Caco-2 (cell line): ENCODE data around the gene TSPAN9. TPM values are rescaled to one million over a fixed set of nuclear protein-coding genes. Genes with fewer than 3 reads are reported as not detected.
A peak's percentile ranks its signal among the peaks of the same experiment; 100 is the strongest.

Experiments used
- BruUV-seq: library from RNA; stranded (reverse); fragments of 400-500 nt; replicated peaks from 2 replicates; lab custom pipeline; 2021; lab: Mats Ljungman, UMichigan
- CTCF ChIA-PET: fragments of 300-600 bp; sonication (Branson Sonifier 250); formaldehyde crosslinking; loops from one replicate; lab custom pipeline; 2022; ENCODE audit warnings: antibody characterized with exemption; lab: Charles Lee
- POLR2A ChIA-PET: fragments of 300-600 bp; sonication (Branson Sonifier 250); formaldehyde crosslinking; loops from one replicate; lab custom pipeline; 2022; ENCODE audit warnings: antibody characterized with exemption; lab: Charles Lee
- DNase-seq, 2 experiments: peaks; one replicate each; pipeline versions ENCODE4 v3.0.0 to v3.0.0-alpha.2; 2020 to 2022
- H3K27me3 ChIP-seq: replicated peaks from 2 replicates; pipeline ENCODE4 v1.6.0; 2011; ENCODE audit warnings: low read length; ENCODE audit not compliant: control insufficient read depth, insufficient read depth
- H3K36me3 ChIP-seq: 2 replicates; pipeline ENCODE4 v1.5.1; 2011; ENCODE audit warnings: low read length; ENCODE audit not compliant: control insufficient read depth, insufficient read depth
- H3K4me1 ChIP-seq: fragments of 250-450 bp; sonication (Bioruptor Pico); 2 replicates; pipeline ENCODE4 v1.5.1; 2020; ENCODE audit warnings: mild to moderate bottlenecking
- H3K4me3 ChIP-seq: 2 replicates; pipeline ENCODE4 v1.5.1; 2011; ENCODE audit warnings: low read depth, mild to moderate bottlenecking, control low read depth, low read length
- H3K9me3 ChIP-seq: fragments of 250-450 bp; sonication (Bioruptor Pico); 2 replicates; pipeline ENCODE4 v1.5.1; 2020; ENCODE audit warnings: mild to moderate bottlenecking, moderate library complexity
- H3K27ac Mint-ChIP-seq: one replicate; pipeline ENCODE4 v1.8.0; 2022; ENCODE audit warnings: mixed read lengths; ENCODE audit not compliant: unreplicated experiment
- H3K27me3 Mint-ChIP-seq: one replicate; pipeline ENCODE4 v1.8.0; 2022; ENCODE audit warnings: mixed read lengths; ENCODE audit not compliant: insufficient read depth, unreplicated experiment
- H3K36me3 Mint-ChIP-seq: one replicate; pipeline ENCODE4 v1.8.0; 2022; ENCODE audit warnings: mild to moderate bottlenecking, mixed read lengths; ENCODE audit not compliant: insufficient read depth, unreplicated experiment
- H3K4me1 Mint-ChIP-seq: one replicate; pipeline ENCODE4 v1.8.0; 2022; ENCODE audit warnings: low read depth, mixed read lengths; ENCODE audit not compliant: unreplicated experiment
- H3K4me3 Mint-ChIP-seq: one replicate; pipeline ENCODE4 v1.8.0; 2022; ENCODE audit warnings: mild to moderate bottlenecking, moderate library complexity, mixed read lengths; ENCODE audit not compliant: unreplicated experiment
- H3K9me3 Mint-ChIP-seq: one replicate; pipeline ENCODE4 v1.8.0; 2022; ENCODE audit warnings: mixed read lengths; ENCODE audit not compliant: unreplicated experiment
- CTCF ChIP-seq, 2 experiments: fragments of 200-600 bp in 1 of 2; IDR thresholded peaks; 1 replicate in 1 of 2; 2 replicates in 1 of 2; pipeline versions ENCODE4 v1.5.1 to v1.8.0; 2011 to 2022; ENCODE audit warnings: antibody characterized with exemption in 1 of 2, control low read depth in 1 of 2, inconsistent platforms in 1 of 2, low read depth in 1 of 2, low read length in 1 of 2, mild to moderate bottlenecking in 1 of 2, moderate library complexity in 1 of 2; ENCODE audit not compliant: insufficient read depth in 1 of 2, severe bottlenecking in 1 of 2, unreplicated experiment in 1 of 2
- intact Hi-C: fragments of 100-400 bp; cut with micrococcal nuclease; formaldehyde crosslinking; loops from one replicate; pipeline ENCODE4 v1.10.0; 2022; ENCODE audit not compliant: unreplicated experiment
- total RNA-seq: library from RNA; stranded (reverse); gene quantifications from 2 replicates; pipeline ENCODE4 v1.2.3, GENCODE V29; 2022

The TSPAN9 gene
- total RNA-seq, 1 experiment from 2014 or later = 49.1 TPM

DNA sequence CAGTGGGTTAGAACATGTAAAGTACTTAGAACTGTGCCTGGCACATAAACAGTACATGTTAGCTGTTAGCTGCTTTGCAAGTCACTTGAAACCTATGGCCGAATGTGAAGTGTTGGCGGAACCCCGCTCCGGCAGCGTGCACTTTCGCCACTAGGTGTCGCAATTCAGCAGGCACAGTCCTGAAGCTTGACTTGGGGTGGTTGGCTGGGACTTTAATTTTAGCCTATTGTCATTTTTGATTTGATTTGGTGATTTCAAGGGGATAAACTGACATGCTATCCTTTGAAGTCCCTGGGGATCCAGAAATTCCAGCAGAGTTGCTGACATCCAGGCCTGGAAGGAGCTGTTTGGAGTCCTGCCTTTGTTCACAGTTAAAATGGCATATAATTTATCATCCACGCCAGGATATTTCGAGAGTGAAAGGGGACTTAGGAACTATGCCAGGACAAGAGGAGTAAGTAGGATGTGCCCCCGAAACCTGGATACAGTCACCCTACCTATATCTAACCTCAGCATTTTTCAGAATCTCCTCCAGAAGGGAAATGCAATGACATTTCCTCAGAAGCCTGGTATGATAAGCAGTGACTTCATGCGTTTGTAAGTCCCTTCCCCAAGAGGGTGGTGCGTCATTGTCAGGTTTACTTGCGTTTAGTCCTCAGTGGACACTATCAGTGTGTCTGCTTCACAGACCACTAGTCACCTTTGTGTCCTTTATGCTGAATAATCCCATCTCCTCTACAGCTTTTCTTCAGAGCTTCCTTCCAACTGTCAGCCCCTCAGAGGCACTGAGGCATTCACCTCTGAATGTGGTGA is 3.5 kb upstream of the TSPAN9 start:
- Mint-ChIP-seq H3K4me1 (peaks cover 14% of the 10 kb centered on the region), H3K4me3 (no peak overlapping the region), H3K36me3 (peaks cover 6% of the 10 kb centered on the region), H3K9me3 (no peaks in the 10 kb centered on the region), H3K27me3 (no peaks in the 10 kb centered on the region), H3K27ac (no peak overlapping the region)
- DNase-seq = peak; percentile 87 to 93
- Histone ChIP-seq H3K9me3 (no peaks in the 10 kb centered on the region), H3K27me3 (no peaks in the 10 kb centered on the region), H3K4me3 (no peak overlapping the region), H3K4me1 (peaks cover 5% of the 10 kb centered on the region), H3K36me3 (no peaks in the 10 kb centered on the region)
- TF ChIP-seq CTCF (IDR thresholded peaks at IDR 0.05; ENCODE audit: insufficient read depth in 1 of 2, low read depth in 1 of 2, low read length in 1 of 2, severe bottlenecking in 1 of 2, unreplicated experiment in 1 of 2) = peak; percentile 98 to 99
- intact Hi-C loops = loop anchor here (1.0 to 5.0 kb wide), 5 partner anchors 31 to 202 kb away; no protein-coding TSS in a partner anchor
- ChIA-PET POLR2A (no interaction called here), CTCF (interaction anchor here (0.5 to 2.2 kb wide), 27 partner anchors 11 to 277 kb away, joined by 3 to 15 read pairs (median 4); no protein-coding TSS in a partner anchor)
- BruUV-seq = no TSS peak

- H3K4me3 ChIP-seq = no peak overlapping the region
- BruUV-seq = no TSS peak
- no peak overlapping the region for H3K27ac Mint-ChIP-seq
- H3K4me1 ChIP-seq = peaks cover 5% of the 10 kb centered on the region
- no peaks in the 10 kb centered on the region for H3K27me3 ChIP-seq
- no peaks in the 10 kb centered on the region for H3K9me3 Mint-ChIP-seq
- peaks cover 14% of the 10 kb centered on the region for H3K4me1 Mint-ChIP-seq
- peak overlapping the region; percentile 92 for H3K4me3 Mint-ChIP-seq
- no peaks in the 10 kb centered on the region for H3K27me3 Mint-ChIP-seq
- no peak for DNase-seq
- peaks cover 6% of the 10 kb centered on the region for H3K36me3 Mint-ChIP-seq
- intact Hi-C loops = no loop called here
- ChIA-PET CTCF (no interaction called here), POLR2A (no interaction called here)
- H3K9me3 ChIP-seq = no peaks in the 10 kb centered on the region
- no peaks in the 10 kb centered on the region for H3K36me3 ChIP-seq
- TF ChIP-seq CTCF (IDR thresholded peaks at IDR 0.05; ENCODE audit: insufficient read depth in 1 of 2, low read depth in 1 of 2, low read length in 1 of 2, severe bottlenecking in 1 of 2, unreplicated experiment in 1 of 2) = no peak
These were observed 1.9 kb upstream of the TSPAN9 start for GRCh38 chr12:3075315-3075714.

DNA sequence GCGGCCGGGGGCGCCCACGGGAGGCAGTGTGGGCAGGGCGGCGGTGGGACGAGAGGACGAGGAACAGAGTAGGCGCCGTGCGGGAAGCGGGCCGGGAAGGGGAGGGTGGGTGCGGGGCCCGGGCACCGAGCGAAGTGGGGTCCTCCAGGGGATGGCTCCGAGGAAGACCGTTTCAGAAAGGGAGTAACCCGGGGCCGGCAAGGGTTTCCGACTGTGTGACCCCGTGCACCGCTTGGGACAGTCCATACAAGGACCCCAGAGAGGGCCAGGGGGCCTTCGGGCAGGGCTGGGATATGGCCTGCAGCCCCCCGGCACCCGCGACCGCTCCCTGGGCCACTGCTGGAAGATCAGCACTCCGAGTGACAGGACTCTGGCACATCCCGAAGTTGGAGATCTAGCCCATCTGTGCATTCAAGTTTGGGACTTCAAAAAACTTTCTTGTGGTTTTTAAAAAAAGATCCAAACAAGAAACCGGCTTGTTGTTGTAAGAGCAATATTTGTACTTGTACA is 448 bp downstream of the TSPAN9 start:
- Histone ChIP-seq H3K4me3 (peak overlapping the region; percentile 84), H3K4me1 (peaks cover 27% of the 10 kb centered on the region), H3K36me3 (no peaks in the 10 kb centered on the region), H3K9me3 (no peaks in the 10 kb centered on the region), H3K27me3 (no peaks in the 10 kb centered on the region)
- BruUV-seq = no TSS peak
- intact Hi-C loops = no loop called here
- TF ChIP-seq CTCF (IDR thresholded peaks at IDR 0.05; ENCODE audit: insufficient read depth in 1 of 2, low read depth in 1 of 2, low read length in 1 of 2, severe bottlenecking in 1 of 2, unreplicated experiment in 1 of 2) = no peak
- Mint-ChIP-seq H3K36me3 (peaks cover 6% of the 10 kb centered on the region), H3K4me1 (peaks cover 28% of the 10 kb centered on the region), H3K9me3 (no peaks in the 10 kb centered on the region), H3K4me3 (peak overlapping the region; percentile 92), H3K27me3 (no peaks in the 10 kb centered on the region), H3K27ac (peak overlapping the region; percentile 28)
- peak in 1 of 2 experiments; percentile 29 for DNase-seq
- POLR2A ChIA-PET = interaction anchor here (0.5 kb wide), 1 partner anchor 28 kb away, joined by 3 read pairs; no protein-coding TSS in a partner anchor
- CTCF ChIA-PET = interaction anchor here (0.7 to 1.3 kb wide), 4 partner anchors 27 to 198 kb away, joined by 3 to 5 read pairs (median 4); no protein-coding TSS in a partner anchor
